Measurements from ENCODE around the gene ADAMTS16.

The ADAMTS16 gene

DNA sequence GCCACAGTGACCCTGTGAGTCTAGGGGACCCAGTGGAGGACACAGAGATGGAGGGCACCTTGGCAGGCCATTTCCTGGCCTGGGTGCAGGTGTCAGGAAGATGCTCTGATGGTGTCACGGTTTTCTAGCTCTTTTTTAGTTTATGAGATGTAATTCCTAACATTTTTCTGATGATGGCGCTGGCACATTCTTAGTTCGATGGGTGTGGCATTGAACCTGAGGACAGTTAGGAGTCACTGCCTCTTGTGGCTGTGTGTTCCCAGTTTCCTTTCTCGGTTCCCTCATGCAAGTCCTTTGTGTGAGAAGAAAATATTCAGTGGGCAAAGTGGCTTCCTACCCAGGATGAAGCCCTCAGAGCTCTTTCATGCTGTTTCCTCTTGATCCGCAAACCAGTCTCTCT, 152.9 kb downstream of the ADAMTS16 start:
- no peak for DNase-seq

- DNase-seq, result no peak
Measured at GRCh38 chr5:5294429-5294828, 154.3 kb downstream of the ADAMTS16 start.

GRCh38 chr5:5295351-5295750, 155.2 kb downstream of the ADAMTS16 start:
- DNase-seq, result no peak

DNA sequence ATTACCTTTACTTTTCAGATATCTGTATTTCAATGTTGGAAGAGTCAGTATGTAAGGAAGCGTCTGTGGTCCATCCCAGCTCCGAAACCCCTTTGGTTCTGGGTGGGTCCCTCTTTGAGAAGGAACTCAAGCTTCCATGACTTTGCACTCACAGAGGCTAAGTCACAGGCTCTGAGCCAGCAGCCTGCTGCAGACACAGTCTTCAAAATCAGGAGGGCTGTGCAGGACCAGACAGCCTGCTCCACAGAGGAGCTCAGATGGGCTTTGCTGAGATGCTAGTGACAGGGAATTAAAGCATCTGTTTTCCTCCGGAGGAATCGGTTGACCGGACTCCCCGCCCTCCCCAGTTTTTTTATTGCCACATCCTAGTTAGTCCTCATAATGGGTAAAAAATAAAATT, 155.9 kb downstream of the ADAMTS16 start:
- no peak for DNase-seq

DNA sequence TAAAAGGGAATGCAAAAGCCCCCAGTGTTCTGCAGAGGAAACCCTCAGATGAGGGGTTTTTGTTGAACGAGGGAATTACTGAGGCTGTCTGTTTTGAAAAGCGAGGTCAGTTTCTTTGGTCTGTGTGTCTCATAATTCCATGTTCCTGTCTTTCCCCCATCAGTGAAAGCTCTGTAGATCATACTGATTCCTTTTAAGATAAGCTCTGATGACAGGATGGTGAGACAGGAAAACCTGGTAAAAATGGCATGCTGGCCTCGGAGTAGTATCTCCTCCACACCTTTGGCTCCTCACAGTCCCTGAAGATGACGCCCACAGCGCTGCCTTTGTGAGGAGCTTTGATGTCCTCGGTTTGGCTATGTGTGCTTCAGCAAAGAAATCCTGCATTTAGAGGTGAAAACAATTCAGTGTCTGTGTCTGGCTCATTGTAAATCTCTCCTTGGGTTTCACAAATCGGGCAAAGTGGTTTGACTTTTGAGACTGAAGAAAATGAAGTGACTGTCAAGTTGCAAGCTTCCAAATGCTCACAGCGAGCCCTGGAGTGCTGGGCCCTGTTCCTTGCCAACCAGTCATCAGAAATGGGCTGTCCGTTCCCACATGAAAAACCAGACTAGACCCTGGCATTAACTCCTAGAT, 157.4 kb downstream of the ADAMTS16 start:
- DNase-seq, result no peak

DNA sequence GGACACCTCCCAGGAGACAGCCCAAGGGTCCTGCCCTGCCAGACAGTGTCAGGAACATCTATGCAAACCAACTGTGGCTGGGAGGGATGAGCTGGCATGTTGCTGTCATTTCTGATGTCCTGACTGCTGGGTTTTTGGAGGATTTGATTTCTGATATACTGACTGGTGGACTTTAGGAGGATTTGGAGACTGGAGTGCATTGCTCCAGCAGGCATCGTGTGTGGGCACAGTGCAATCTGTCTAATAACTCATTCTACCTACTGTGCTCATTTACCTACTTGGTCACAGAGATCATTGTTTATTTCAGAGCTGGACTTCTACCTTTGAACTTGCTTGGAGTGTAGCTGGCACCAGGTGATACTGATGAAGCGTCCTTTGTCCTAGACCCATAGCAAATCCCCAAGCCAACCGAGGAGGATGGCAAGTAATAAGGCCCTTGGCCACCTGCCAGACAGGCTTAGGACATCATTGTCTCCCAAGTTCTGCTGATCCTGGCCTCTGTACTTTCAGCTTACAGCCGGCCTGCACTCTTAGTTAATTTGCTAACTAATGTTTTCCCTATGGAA, 158.0 kb downstream of the ADAMTS16 start:
- no peak for DNase-seq

GRCh38 chr5:5298841-5299541, 158.9 kb downstream of the ADAMTS16 start:
- DNase-seq, result no peak

GRCh38 chr5:5301176-5301575, 161.0 kb downstream of the ADAMTS16 start:
- no peak for DNase-seq

DNA sequence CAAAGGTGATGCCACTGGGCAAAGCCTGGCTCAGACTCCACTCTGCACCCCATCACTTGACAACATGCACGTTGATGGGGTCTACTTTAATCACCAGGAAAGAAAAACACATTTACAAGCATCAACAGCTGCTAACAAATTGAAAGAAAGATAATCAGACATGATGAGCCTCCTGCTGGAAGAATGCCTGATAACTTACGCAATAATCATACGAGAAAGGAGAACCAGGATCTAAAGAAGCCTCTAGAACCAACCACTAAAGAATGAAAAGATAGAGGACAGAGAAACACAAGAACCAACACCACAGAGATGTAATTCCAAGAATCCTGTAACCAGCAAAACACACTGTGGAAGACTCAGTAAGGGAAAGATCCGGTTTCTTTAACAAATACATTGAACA, 162.1 kb downstream of the ADAMTS16 start:
- no peak for DNase-seq

GRCh38 chr5:5303242-5303641, 163.1 kb downstream of the ADAMTS16 start:
- no peak for DNase-seq

GRCh38 chr5:5304361-5305020, 164.4 kb downstream of the ADAMTS16 start:
- DNase-seq, result no peak

DNA sequence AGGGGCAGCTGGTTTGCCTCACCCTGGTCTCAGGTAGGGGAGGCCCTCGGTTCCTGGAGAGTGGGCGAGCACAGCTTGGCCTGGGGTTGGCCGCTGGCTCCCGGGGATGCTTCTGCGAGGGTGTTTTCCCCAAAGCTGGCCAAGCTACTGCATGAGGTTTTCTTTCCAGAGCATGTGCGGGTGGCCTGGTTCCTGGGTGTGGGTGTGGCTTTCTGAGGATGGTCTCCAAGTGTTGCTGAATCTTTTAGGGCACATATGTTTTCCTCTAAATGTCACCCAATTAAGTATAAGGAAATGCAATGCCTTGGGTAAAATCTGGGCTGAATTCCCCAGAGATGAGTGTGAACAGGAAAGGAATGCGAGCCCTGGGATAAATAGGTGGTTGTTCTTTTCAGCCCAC, 166.6 kb downstream of the ADAMTS16 start:
- no peak for DNase-seq

GRCh38 chr5:5308319-5308718, 168.2 kb downstream of the ADAMTS16 start:
- no peak for DNase-seq

GRCh38 chr5:5309645-5310044, 169.5 kb downstream of the ADAMTS16 start:
- no peak for DNase-seq

DNA sequence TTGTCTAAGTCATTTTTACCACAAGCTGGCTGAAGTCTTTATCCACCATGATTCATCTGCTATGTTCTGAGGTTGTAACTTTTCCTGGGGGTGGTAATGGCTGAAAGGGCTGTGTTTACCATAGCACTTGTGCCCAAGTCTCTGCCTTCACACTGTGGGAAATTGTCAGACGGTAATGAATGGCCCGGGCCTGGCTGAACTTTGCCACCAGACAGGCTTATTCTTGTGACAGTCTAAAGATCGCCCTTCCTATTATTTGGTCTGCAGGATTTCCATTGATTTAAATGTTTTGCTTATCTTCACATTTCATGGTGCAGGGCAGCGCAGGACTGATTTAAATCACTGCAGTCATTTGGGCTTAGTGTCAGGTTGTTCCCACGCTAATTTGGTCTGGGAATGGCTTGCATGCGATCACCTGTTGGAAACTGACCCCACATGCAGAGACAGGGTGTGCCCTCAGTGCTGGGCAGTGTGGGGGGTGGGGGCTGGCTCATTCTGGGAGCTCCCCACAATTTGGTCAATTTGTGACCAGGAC, 173.0 kb downstream of the ADAMTS16 start:
- DNase-seq, result no peak

- DNase-seq, result no peak
Measured at GRCh38 chr5:5314166-5314565, 174.0 kb downstream of the ADAMTS16 start.

DNA sequence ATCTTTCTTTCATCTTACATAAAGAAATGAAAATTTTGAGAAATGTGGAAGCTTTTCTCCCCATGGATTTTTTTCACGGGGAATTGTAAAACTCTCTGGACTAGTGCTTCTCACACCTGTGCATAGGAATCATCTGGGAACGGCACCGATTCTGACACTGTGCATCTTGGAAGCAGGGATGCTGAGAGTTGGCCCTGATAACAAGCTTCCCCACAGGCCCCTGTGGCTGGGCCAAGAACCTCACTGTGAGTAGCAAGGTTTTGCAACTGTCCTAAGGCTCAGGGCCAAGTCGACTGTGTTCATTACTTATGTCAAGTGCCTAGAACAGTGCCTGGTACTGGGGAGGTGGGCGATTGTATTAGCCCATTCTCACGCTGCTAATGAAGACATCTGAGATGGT, 174.5 kb downstream of the ADAMTS16 start:
- no peak for DNase-seq

DNA sequence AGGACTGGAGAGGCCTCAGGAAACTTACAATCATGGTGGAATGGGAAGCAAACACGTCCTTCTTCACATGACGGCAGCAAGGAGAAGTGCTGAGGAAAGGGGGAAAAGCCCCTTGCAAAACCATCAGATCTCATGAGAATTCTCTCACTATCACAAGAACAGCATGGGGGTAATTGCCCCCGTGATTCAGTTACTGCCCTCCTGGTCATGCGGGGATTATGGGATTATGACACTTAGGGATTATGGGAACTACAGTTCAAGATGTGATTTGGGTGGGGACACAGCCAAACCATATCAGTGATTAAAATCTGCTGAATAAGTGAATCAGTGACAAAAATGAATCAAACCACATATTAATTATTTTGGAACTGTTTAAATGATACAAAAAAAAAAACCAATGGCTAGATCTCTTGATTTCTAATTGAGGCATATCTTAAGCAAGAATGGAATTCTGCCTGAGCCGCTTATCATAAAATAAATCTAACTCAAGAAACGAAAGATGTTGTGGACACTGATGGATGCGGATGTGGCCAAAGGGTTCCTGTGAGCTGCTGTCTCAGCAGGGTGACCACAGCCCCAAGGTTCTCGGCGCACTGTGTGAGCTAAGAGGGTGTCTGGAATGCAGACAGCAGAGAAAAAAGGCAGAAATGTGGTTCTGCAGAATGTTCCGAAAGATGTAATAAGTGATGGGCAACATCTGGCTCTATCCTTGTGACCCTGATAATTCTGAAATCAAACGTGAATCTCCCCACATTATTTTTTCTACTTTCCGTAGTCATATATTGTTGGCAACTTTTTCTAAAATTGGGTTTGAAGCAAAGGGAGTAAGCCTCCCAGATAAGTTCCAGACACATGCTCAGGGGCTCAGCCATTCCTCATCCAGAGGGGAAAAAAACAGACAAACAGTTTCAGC, 175.2 kb downstream of the ADAMTS16 start:
- DNase-seq, result no peak

- no peak for DNase-seq
Measured at GRCh38 chr5:5316334-5316733, 176.2 kb downstream of the ADAMTS16 start.

DNA sequence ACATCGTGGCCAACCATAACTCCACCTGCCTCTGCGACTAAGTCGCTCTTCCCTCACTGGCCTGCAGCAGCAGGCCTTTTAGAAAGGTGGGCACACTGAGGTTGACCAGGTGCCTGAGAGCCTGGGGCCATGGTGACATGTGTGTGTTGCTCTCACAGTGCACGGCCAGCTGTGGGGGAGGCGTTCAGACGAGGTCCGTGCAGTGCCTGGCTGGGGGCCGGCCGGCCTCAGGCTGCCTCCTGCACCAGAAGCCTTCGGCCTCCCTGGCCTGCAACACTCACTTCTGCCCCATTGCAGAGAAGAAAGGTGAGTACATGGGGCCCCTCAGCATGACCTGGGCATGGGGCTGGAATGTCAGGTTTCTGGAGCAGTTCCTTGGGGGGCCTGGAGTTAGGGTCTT, 177.8 kb downstream of the ADAMTS16 start:
- no peak for DNase-seq

- DNase-seq, result no peak
Measured at GRCh38 chr5:5318426-5319190, 178.5 kb downstream of the ADAMTS16 start.
